WI38 (cell line): ENCODE measurements around the gene PCNX3.

ENCODE experiments used
- H3K4me3 ChIP-seq: 2 replicates; pipeline ENCODE4 v1.5.1; 2011; ENCODE audit warnings: low read depth, mild to moderate bottlenecking, control low read depth, low read length
- TF ChIP-seq, protein P1 (sequence below): IDR thresholded peaks from 2 replicates; pipeline ENCODE4 v1.5.1; 2012; ENCODE audit warnings: low read depth, mild to moderate bottlenecking, control low read depth, low read length

The PCNX3 gene

DNA sequence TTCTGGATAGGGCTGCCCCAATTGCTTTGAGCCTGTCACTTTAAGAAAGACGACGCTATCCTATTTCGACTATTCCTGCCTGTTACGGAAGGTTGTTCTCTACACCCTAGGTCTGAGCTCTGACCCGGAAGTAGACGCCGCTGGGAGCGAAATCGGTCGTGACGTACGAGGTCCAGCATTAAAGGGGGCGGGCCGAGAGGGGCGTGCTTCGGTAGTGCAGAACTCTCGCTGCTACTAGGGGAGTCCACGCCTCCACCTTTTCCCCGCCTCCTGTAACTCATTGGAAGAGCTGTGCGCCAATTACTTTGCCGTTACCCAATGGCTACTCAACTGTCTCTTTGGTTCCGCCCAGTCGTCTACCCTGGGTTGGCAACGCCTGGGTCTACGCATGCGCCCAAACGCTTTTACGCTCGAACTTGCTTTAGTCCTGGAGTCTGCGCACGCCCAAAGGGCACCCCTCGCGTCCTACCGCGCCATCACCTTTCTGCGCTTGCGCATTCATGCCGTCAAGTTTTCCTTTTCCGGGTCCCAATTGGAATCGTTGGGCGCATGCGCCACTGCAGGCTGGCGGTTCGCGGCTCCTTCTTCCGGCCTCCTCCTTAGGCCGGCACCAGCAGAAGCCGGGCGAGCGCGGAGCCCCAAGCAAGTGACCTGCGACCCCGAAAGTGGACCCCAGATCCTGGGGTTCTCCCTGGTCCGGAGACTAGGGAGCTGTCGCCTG lies at the start of gene PCNX3:
Gene PCNX3 (plus strand): TSS at position 548 of the 721 bp plus-strand sequence. CDS start 536 bp downstream, outside the sequence.
- TF ChIP-seq, protein P1, sequence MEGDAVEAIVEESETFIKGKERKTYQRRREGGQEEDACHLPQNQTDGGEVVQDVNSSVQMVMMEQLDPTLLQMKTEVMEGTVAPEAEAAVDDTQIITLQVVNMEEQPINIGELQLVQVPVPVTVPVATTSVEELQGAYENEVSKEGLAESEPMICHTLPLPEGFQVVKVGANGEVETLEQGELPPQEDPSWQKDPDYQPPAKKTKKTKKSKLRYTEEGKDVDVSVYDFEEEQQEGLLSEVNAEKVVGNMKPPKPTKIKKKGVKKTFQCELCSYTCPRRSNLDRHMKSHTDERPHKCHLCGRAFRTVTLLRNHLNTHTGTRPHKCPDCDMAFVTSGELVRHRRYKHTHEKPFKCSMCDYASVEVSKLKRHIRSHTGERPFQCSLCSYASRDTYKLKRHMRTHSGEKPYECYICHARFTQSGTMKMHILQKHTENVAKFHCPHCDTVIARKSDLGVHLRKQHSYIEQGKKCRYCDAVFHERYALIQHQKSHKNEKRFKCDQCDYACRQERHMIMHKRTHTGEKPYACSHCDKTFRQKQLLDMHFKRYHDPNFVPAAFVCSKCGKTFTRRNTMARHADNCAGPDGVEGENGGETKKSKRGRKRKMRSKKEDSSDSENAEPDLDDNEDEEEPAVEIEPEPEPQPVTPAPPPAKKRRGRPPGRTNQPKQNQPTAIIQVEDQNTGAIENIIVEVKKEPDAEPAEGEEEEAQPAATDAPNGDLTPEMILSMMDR = no peak
- H3K4me3 ChIP-seq = peak within 1 kb of the TSS; percentile 82

DNA sequence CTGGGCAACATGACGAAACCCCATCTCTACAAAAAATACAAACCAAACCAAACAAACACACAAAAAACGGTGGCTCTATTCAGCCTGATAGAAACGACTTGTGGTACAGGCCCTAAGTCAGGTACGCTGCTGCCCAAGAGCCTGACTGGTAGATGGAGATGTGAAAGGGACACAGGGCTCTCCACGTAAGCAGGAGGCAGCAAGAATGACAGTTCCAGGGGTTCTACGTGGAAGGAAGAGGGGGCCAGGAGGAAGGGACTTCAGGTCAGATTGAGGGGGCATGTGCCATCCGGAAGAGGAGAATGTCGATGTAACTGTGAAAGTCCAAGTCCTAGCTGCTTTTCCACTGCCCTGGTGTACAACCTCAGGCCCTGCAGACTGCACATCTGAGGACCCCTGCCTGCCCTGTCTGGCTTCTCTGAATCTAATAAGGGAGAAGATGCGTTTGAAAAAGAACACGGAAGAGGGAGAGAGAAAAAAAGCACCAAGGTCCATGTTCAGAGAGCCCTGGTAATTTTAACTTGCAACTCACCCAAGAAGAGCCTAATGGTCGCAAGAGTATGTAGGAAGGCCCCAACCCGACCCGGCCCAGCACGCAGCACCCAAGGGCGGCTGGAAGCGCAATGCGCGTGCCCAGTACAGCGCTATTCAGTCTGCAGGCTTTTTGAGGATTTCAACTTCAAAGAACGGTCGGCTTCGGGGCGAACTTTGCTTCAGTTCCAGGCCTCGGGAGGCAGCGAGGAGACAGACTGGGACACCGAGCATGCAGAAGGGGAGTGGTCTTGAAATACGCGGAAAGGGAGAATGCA lies 46.2 kb upstream of the PCNX3 start:
- H3K4me3 ChIP-seq = peak overlapping the region; percentile 77
- TF ChIP-seq, protein P1 = no peak

DNA sequence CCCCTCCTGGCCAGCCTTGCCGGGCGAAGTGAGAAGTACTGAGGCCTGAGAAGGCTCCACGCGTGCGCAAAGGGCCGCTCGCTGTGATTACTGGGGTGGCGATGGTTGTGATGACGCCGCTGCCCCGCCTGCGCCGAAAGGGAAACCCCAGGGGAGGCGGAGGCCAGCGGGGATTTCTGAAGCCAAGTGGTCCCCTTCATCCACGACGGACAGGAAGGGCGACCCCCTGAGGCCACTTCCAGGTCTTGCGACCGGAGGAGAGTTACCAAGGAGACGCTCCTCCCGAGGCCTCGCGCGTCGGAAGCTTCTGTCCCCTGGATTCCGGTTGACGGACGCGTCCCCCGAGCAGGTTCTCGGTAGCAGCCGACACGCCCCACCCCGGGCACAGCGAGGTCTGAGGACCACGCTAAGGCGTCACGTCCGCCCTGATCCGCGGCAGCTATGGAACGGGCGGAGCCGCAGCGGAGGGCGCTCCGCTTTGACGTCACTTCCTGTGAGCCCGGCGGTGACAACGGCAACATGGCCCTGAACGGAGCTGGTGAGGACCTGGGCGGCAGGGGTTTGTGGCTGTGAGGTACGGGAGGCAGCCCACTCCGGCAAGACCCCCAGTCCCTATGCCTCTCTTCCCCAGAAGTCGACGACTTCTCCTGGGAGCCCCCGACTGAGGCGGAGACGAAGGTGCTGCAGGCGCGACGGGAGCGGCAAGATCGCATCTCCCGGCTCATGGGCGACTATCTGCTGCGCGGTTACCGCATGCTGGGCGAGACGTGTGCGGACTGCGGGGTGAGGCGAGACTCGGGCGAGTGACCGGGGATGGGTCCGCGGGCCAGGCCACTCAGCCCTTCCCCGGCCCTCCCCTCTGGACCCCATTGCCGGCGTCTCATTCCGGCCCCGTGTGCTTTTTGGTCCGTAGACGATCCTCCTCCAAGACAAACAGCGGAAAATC lies 45.3 kb upstream of the PCNX3 start, which contains the start of gene ZNRD2:
Gene ZNRD2 (plus strand): TSS at position 505 of the 946 bp plus-strand sequence. CDS start 15 bp downstream, at position 520.
- TF ChIP-seq, protein P1 = no peak
- H3K4me3 ChIP-seq = peak within 1 kb of the TSS; percentile 77

DNA sequence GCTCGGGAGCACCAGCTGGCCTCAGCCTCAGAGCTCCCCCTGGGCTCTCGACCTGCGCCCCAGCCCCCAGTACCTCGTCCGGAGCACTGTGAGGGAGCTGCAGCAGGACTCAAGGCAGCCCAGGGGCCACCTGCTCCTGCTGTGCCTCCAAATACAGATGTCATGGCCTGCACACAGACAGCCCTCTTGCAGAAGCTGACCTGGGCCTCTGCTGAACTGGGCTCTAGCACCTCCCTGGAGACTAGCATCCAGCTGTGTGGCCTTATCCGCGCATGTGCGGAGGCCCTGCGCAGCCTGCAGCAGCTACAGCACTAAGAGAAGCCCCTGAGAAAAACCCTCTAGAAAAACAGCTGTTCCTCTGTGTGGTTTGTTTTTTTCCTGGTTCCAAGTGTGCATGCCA lies 44.2 kb upstream of the PCNX3 start:
- TF ChIP-seq, protein P1 = no peak
- H3K4me3 ChIP-seq = peak overlapping the region; percentile 77

DNA sequence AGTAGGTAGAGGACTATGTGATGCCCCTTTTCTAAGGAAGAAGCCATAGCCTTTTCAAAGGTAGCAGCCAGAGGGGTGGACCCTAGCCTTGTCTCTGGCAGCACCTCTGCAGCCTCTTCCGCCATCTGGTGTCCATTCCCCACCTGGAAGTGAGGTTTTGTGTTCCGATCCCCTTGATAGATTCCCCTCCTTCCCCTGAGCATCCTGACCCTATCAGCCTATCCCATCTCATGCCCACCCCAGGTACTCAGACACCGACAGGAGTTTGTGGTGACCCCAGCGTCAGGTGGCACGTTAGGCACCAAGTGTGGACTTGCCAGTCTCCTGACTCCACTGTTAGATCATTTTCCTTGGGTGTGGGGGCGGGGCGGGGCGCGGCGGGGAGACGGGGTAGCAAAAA lies 43.6 kb upstream of the PCNX3 start:
- H3K4me3 ChIP-seq = peak overlapping the region; percentile 62

DNA sequence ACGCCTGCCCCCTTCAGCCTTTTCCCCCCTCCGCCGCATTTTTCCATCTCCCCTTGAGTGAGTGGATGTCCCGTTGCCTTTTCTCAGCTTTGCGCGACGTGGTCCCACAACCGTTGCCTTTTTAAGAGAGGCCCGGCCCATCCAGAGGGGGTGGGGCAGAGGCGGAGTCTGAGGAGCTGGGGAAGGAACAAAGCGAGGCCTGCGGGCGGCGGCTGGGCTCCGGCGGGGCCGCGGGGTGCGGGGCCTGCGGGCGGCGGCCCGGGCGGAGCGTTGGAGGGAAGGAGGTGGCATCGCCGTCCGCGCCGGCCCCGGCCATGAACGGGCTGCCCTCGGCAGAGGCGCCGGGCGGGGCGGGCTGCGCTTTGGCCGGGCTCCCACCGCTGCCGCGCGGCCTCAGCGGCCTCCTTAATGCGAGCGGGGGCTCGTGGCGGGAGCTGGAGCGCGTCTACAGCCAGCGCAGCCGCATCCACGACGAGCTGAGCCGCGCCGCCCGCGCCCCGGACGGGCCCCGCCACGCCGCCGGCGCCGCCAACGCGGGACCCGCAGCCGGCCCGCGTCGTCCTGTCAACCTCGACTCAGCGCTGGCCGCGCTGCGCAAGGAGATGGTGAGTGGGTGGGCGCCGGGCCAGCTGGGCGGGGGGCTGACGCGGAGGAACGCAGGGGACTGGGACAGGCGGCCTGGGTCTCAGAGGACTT lies 43.1 kb upstream of the PCNX3 start, which contains the start of gene FAM89B:
Gene FAM89B (plus strand): TSS at position 183 of the 696 bp plus-strand sequence. CDS start 132 bp downstream, at position 315.
- TF ChIP-seq, protein P1 = no peak
- peak within 1 kb of the TSS; percentile 77 for H3K4me3 ChIP-seq

More for the DNA sequence above, 43.6 kb upstream of the PCNX3 start:
- TF ChIP-seq, protein P1 = no peak
